ENCODE measurements around the gene LIMD2.

The LIMD2 gene

GRCh38 chr17:63701868-63702720 lies 2.2 kb upstream of the LIMD2 start:
- in situ Hi-C loops (cut with MboI; ENCODE audit: low sequenced_read_pairs) = no loop called here

GRCh38 chr17:63701456-63701820 lies 1.5 kb upstream of the LIMD2 start:
- in situ Hi-C loops (cut with MboI; ENCODE audit: low sequenced_read_pairs) = no loop called here

GRCh38 chr17:63700528-63701455 lies 867 bp upstream of the LIMD2 start:
- in situ Hi-C loops (cut with MboI; ENCODE audit: low sequenced_read_pairs) = no loop called here

- in situ Hi-C loops (cut with MboI; ENCODE audit: low sequenced_read_pairs) = no loop called here
Observed at GRCh38 chr17:63698886-63699637, 863 bp downstream of the LIMD2 start.

GRCh38 chr17:63698381-63698885 lies 1.5 kb downstream of the LIMD2 start:
- in situ Hi-C loops (cut with MboI; ENCODE audit: low sequenced_read_pairs) = no loop called here

- in situ Hi-C loops (cut with MboI; ENCODE audit: low sequenced_read_pairs) = no loop called here
Observed at GRCh38 chr17:63697341-63698286, 2.3 kb downstream of the LIMD2 start.

- in situ Hi-C loops (cut with MboI; ENCODE audit: low sequenced_read_pairs) = no loop called here
Observed at GRCh38 chr17:63696381-63696961, 3.5 kb downstream of the LIMD2 start.

- in situ Hi-C loops (cut with MboI; ENCODE audit: low sequenced_read_pairs) = no loop called here
Observed at GRCh38 chr17:63695889-63696288, 4.0 kb downstream of the LIMD2 start.

- in situ Hi-C loops (cut with MboI; ENCODE audit: low sequenced_read_pairs) = no loop called here
Observed at GRCh38 chr17:63694950-63695773, 4.8 kb downstream of the LIMD2 start.

GRCh38 chr17:63694229-63694949 lies 5.5 kb downstream of the LIMD2 start:
- in situ Hi-C loops (cut with MboI; ENCODE audit: low sequenced_read_pairs) = no loop called here

- in situ Hi-C loops (cut with MboI; ENCODE audit: low sequenced_read_pairs) = no loop called here
Observed at GRCh38 chr17:63693411-63694113, 6.4 kb downstream of the LIMD2 start.

GRCh38 chr17:63692195-63692816 lies 7.6 kb downstream of the LIMD2 start:
- in situ Hi-C loops (cut with MboI; ENCODE audit: low sequenced_read_pairs) = no loop called here

- in situ Hi-C loops (cut with MboI; ENCODE audit: low sequenced_read_pairs) = no loop called here
Observed at GRCh38 chr17:63689479-63689878, 10.4 kb downstream of the LIMD2 start.

- in situ Hi-C loops (cut with MboI; ENCODE audit: low sequenced_read_pairs) = no loop called here
Observed at GRCh38 chr17:63688396-63689020, 11.4 kb downstream of the LIMD2 start.

GRCh38 chr17:63686138-63686685 lies 13.7 kb downstream of the LIMD2 start:
- in situ Hi-C loops (cut with MboI; ENCODE audit: low sequenced_read_pairs) = no loop called here

- in situ Hi-C loops (cut with MboI; ENCODE audit: low sequenced_read_pairs) = no loop called here
Observed at GRCh38 chr17:63685578-63685977, 14.3 kb downstream of the LIMD2 start.
